ENCODE data around the gene SLC66A2.

GRCh38 chr18:79874553-79875530 is 76.6 kb downstream of the SLC66A2 start:
- TF ChIP-seq EZH2 (IDR thresholded peaks at IDR 0.05; ENCODE audit: insufficient read depth, poor library complexity, severe bottlenecking) = no peak
- TF ChIP-seq EZH2phosphoT487 (IDR thresholded peaks at IDR 0.05; ENCODE audit: insufficient read depth, low read depth) = no peak

Data from GM23248 (cell line).